HepG2 (cell line): ENCODE data around the gene FOXL3. TPM values are rescaled to one million over a fixed set of nuclear protein-coding genes. Genes with fewer than 3 reads are reported as not detected.

Experiments
- AHR ChIP-seq: IDR thresholded peaks from 2 replicates; pipeline ENCODE4 v1.6.1; 2018; ENCODE audit warnings: missing genetic modification reagents, missing compliant biosample characterization
- CEBPZ ChIP-seq: IDR thresholded peaks from 2 replicates; pipeline ENCODE4 v1.6.1; 2012; ENCODE audit warnings: low read length, improper control_type of control experiment
- CREB1 ChIP-seq, 2 experiments: fragments of 450-650 bp in 1 of 2; IDR thresholded peaks; 2 replicates each; pipeline ENCODE4 v1.6.1; 2016 to 2017; ENCODE audit warnings: control low read depth in 1 of 2, mild to moderate bottlenecking in 1 of 2, missing compliant biosample characterization in 1 of 2, missing genetic modification characterization in 1 of 2
- EZH2 ChIP-seq: conservative IDR thresholded peaks from 2 replicates; pipeline ENCODE4 v1.6.1; 2012; ENCODE audit warnings: mild to moderate bottlenecking, low read depth, low read length, moderate library complexity
- HNRNPH1 ChIP-seq: fragments of 200-400 bp; formaldehyde crosslinking; optimal IDR thresholded peaks from 2 replicates; pipeline ENCODE3; 2017; ENCODE audit warnings: mild to moderate bottlenecking, low read depth, low read length
- MED8 ChIP-seq: sonication (generic); formaldehyde crosslinking; IDR thresholded peaks from 2 replicates; pipeline ENCODE4 v1.8.1; 2023; ENCODE audit warnings: mild to moderate bottlenecking, missing genetic modification reagents; ENCODE audit not compliant: insufficient replicate concordance
- NR2C2 ChIP-seq: sonication (generic); formaldehyde crosslinking; IDR thresholded peaks from 2 replicates; pipeline ENCODE4 v1.4.0; 2020; ENCODE audit warnings: missing genetic modification reagents, mild to moderate bottlenecking, moderate library complexity, borderline replicate concordance
- POGK ChIP-seq: sonication (generic); formaldehyde crosslinking; conservative IDR thresholded peaks from 2 replicates; pipeline ENCODE4 v1.8.0; 2022; ENCODE audit warnings: mild to moderate bottlenecking, moderate library complexity, missing genetic modification reagents
- RORA ChIP-seq: sonication (generic); formaldehyde crosslinking; IDR thresholded peaks from 2 replicates; pipeline ENCODE4 v1.5.0; 2020; ENCODE audit warnings: mild to moderate bottlenecking, missing genetic modification reagents, moderate library complexity
- SP4 ChIP-seq: sonication (generic); formaldehyde crosslinking; IDR thresholded peaks from 2 replicates; pipeline ENCODE4 v1.8.1; 2023; ENCODE audit warnings: mild to moderate bottlenecking, missing genetic modification reagents
- SP5 ChIP-seq: IDR thresholded peaks from 2 replicates; pipeline ENCODE4 v1.6.1; 2016; ENCODE audit warnings: low read depth, borderline replicate concordance
- TBX2 ChIP-seq: sonication (generic); formaldehyde crosslinking; IDR thresholded peaks from 2 replicates; pipeline ENCODE4 v1.5.0; 2020; ENCODE audit warnings: missing genetic modification reagents, mild to moderate bottlenecking, borderline replicate concordance
- ZBTB2 ChIP-seq: sonication (generic); formaldehyde crosslinking; IDR thresholded peaks from 2 replicates; pipeline ENCODE4 v1.8.0; 2022; ENCODE audit warnings: low read depth, missing genetic modification reagents
- ZFP62 ChIP-seq: sonication (generic); formaldehyde crosslinking; IDR thresholded peaks from 2 replicates; pipeline ENCODE4 v1.4.0; 2020; ENCODE audit warnings: missing genetic modification reagents
- ZFYVE20 ChIP-seq: sonication (generic); formaldehyde crosslinking; IDR thresholded peaks from 2 replicates; pipeline ENCODE4 v1.8.0; 2023; ENCODE audit warnings: low read depth, mild to moderate bottlenecking, moderate library complexity, missing genetic modification reagents, borderline replicate concordance
- ZNF230 ChIP-seq: sonication (generic); formaldehyde crosslinking; IDR thresholded peaks from 2 replicates; pipeline ENCODE4 v1.4.0; 2020; ENCODE audit warnings: mild to moderate bottlenecking, missing genetic modification reagents
- ZNF24 ChIP-seq: fragments of 450-650 bp; IDR thresholded peaks from 2 replicates; pipeline ENCODE4 v1.6.1; 2017; ENCODE audit warnings: antibody characterized with exemption, mild to moderate bottlenecking
- ZNF605 ChIP-seq: sonication (generic); formaldehyde crosslinking; IDR thresholded peaks from 2 replicates; pipeline ENCODE4 v1.8.0; 2022; ENCODE audit warnings: mild to moderate bottlenecking, missing genetic modification reagents
- ZNF607 ChIP-seq: sonication (generic); formaldehyde crosslinking; IDR thresholded peaks from 2 replicates; pipeline ENCODE4 v1.5.1; 2020; ENCODE audit warnings: missing genetic modification reagents, mild to moderate bottlenecking, borderline replicate concordance
- ZNF790 ChIP-seq: sonication (generic); formaldehyde crosslinking; IDR thresholded peaks from 2 replicates; pipeline ENCODE4 v1.8.0; 2022; ENCODE audit warnings: missing genetic modification reagents, mild to moderate bottlenecking, borderline replicate concordance
- ZNF800 ChIP-seq: sonication (generic); formaldehyde crosslinking; IDR thresholded peaks from 2 replicates; pipeline ENCODE4 v1.4.0; 2020; ENCODE audit warnings: missing genetic modification reagents
- polyA plus RNA-seq, 8 experiments: library from polyadenylated mRNA; depleted of rRNA in 3 of 8; stranded (reverse) in 7 of 8; unstranded in 1 of 8; fragments of >200 nt; fragmentation: Illumina TruSeq in 4 of 8; extraction: Trizol in 4 of 8; gene quantifications; 2 replicates each; pipeline versions ENCODE4 v1.2.1 to v1.2.3, GENCODE V29; 2011 to 2016; ENCODE audit warnings: low read depth in 4 of 8, missing spikeins in 1 of 8, mixed read lengths in 1 of 8; ENCODE audit not compliant: insufficient read depth in 1 of 8
- total RNA-seq, 5 experiments: library from RNA; depleted of rRNA; stranded (reverse); fragments of >200 nt; fragmentation: Illumina TruSeq; extraction: Trizol; gene quantifications; 2 replicates each; pipeline ENCODE4 v1.2.3, GENCODE V29; 2016; ENCODE audit warnings: low read depth in 1 of 5

FOXL3 gene
- total and polyA plus RNA-seq, 2 of the 13 experiments (the other 11 are each of a cell fraction or from before 2014, with no cell fraction given): not detected

DNA sequence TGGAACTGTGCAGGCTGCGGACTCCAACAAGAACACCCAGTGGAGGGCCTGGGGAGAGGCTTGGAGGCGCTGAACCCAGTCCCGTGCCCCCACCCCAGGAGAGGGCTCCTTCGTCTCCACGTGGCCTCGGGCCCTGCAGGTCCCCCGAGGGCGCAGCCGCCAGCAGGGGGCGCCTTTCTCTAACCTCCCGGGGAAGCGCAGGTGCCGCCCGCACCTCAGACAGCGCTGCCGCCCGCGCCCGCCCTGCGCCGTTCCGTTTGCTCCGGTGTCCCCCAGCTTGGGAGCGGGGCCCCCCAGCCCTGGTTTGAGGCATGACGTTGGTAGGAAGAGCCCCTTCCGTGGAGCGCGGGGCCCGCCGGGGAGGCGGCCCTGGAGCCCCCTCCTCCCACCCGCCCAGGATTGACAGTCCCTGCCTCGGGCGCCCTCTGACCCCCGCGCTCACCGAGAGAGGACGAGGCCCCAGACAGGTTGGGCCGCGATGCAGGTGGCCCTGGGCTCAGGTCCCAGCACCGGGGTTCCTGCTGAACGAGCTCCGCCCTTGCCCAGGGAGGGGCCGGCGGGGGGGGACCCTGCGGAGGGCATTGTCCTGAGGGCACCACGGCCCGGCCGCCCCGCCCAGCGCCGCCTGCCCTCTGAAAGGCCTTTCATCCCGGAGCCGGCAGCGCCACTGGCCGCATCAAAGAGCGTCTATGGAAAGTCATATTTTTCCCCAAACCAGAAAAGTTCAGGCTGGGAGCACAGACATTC is 42.8 kb downstream of the FOXL3 start (continued):
- no peak for TF ChIP-seq RORA (CRISPR knock-in tag)
- TF ChIP-seq CEBPZ: no peak
- TF ChIP-seq ZNF605 (CRISPR knock-in tag): no peak
- peak; percentile 82 for TF ChIP-seq NR2C2 (CRISPR knock-in tag)
- TF ChIP-seq TBX2 (CRISPR knock-in tag): peak; percentile 83
- peak; percentile 30; the same call in 1 of the 2 replicates for TF ChIP-seq POGK (CRISPR knock-in tag)
- TF ChIP-seq ZNF607 (CRISPR knock-in tag): no peak
- no peak for TF ChIP-seq HNRNPH1
- TF ChIP-seq SP5 (CRISPR knock-in tag): peak; percentile 52; the same call in 1 of the 2 replicates
- no peak for TF ChIP-seq ZNF230 (CRISPR knock-in tag)
- no peak for TF ChIP-seq ZFYVE20 (CRISPR knock-in tag)
- peak; percentile 66 for TF ChIP-seq SP4 (CRISPR knock-in tag)
- no peak for TF ChIP-seq EZH2
- TF ChIP-seq ZFP62: no peak
- TF ChIP-seq ZBTB2 (CRISPR knock-in tag): 0 out of 2 replicates have a peak, but pooled peaks have one; percentile 38
- TF ChIP-seq ZNF800 (CRISPR knock-in tag): peak; percentile 78
- TF ChIP-seq ZNF790 (CRISPR knock-in tag): no peak
- TF ChIP-seq CREB1 (IDR thresholded peaks at IDR 0.05): no peak
- TF ChIP-seq CREB1 (CRISPR knock-in tag; IDR thresholded peaks at IDR 0.05): no peak
- 0 out of 2 replicates have a peak, but pooled peaks have one; percentile 64 for TF ChIP-seq AHR (CRISPR knock-in tag)
- TF ChIP-seq MED8: no peak
- no peak for TF ChIP-seq ZNF24
